HEK293 (cell line): ENCODE results near the gene GPR35.

ENCODE experiments used
- CTCF ChIA-PET: fragments of 350-600 bp; formaldehyde crosslinking; extraction: SDS; loops from one replicate; lab custom pipeline; 2021; ENCODE audit warnings: antibody characterized with exemption; lab: Yijun Ruan, JAX
- POLR2A ChIA-PET: fragments of 300-600 bp; formaldehyde crosslinking; extraction: SDS; loops from one replicate; lab custom pipeline; 2020; ENCODE audit warnings: antibody characterized with exemption, inconsistent platforms; lab: Yijun Ruan, JAX
- H3K27ac ChIP-seq: fragments of 200-500 bp; sonication (Bioruptor generic); 2 replicates; pipeline ENCODE4 v1.5.1; 2014; ENCODE audit warnings: low read depth, low read length, control low read depth, inconsistent platforms; ENCODE audit errors: extremely low read depth
- H3K36me3 ChIP-seq, 2 experiments: fragments of 200-500 bp in 1 of 2; sonication (Bioruptor generic) in 1 of 2; 1 replicate in 1 of 2; 2 replicates in 1 of 2; pipeline ENCODE4 v1.5.1; 2014 to 2017; ENCODE audit warnings: inconsistent platforms in 2 of 2, low read length in 2 of 2; ENCODE audit not compliant: control insufficient read depth in 2 of 2, insufficient read depth in 1 of 2
- H3K4me1 ChIP-seq: fragments of 200-500 bp; sonication (Bioruptor generic); 2 replicates; pipeline ENCODE4 v1.5.1; 2014; ENCODE audit warnings: mild to moderate bottlenecking, low read length, inconsistent platforms; ENCODE audit not compliant: control insufficient read depth, insufficient read depth
- H3K4me3 ChIP-seq: 2 replicates; pipeline ENCODE4 v1.5.1; 2011; ENCODE audit warnings: low read depth, mild to moderate bottlenecking, control low read depth, low read length, moderate library complexity
- H3K9me3 ChIP-seq: fragments of 200-500 bp; sonication (Bioruptor generic); 2 replicates; pipeline ENCODE4 v1.5.1; 2014; ENCODE audit warnings: low read depth, low read length, inconsistent platforms; ENCODE audit not compliant: control insufficient read depth, insufficient read depth
- AEBP2 ChIP-seq: fragments of 450-650 bp; formaldehyde crosslinking; IDR thresholded peaks from 2 replicates; pipeline ENCODE4 v1.5.1; 2016; ENCODE audit warnings: missing biosample characterization, missing genetic modification characterization, borderline replicate concordance
- EGR2 ChIP-seq: fragments of 450-650 bp; formaldehyde crosslinking; IDR thresholded peaks from 2 replicates; pipeline ENCODE4 v1.5.1; 2016; ENCODE audit warnings: low read depth, missing biosample characterization, missing genetic modification characterization
- GFI1B ChIP-seq: fragments of 450-650 bp; formaldehyde crosslinking; IDR thresholded peaks from 2 replicates; pipeline ENCODE4 v1.5.1; 2016; ENCODE audit warnings: missing biosample characterization, missing genetic modification characterization
- GLIS1 ChIP-seq: fragments of 450-650 bp; formaldehyde crosslinking; IDR thresholded peaks from 2 replicates; pipeline ENCODE4 v1.5.1; 2016; ENCODE audit warnings: missing biosample characterization, missing genetic modification characterization
- HOXD13 ChIP-seq: sonication (generic); formaldehyde crosslinking; IDR thresholded peaks from 2 replicates; pipeline ENCODE4 v1.8.0; 2022; ENCODE audit warnings: missing genetic modification reagents, borderline replicate concordance
- INSM2 ChIP-seq: fragments of 450-650 bp; formaldehyde crosslinking; IDR thresholded peaks from 2 replicates; pipeline ENCODE4 v1.5.1; 2016; ENCODE audit warnings: missing biosample characterization, missing genetic modification characterization
- KLF9 ChIP-seq: fragments of 450-650 bp; formaldehyde crosslinking; IDR thresholded peaks from 2 replicates; pipeline ENCODE4 v1.5.1; 2016; ENCODE audit warnings: missing biosample characterization, missing genetic modification characterization, low read depth
- MEIS1 ChIP-seq: sonication (generic); formaldehyde crosslinking; IDR thresholded peaks from 2 replicates; pipeline ENCODE4 v1.8.1; 2022; ENCODE audit warnings: missing genetic modification reagents, mild to moderate bottlenecking, borderline replicate concordance
- OSR2 ChIP-seq: fragments of 450-650 bp; formaldehyde crosslinking; IDR thresholded peaks from 2 replicates; pipeline ENCODE4 v1.5.1; 2016; ENCODE audit warnings: missing biosample characterization, missing genetic modification characterization
- SP2 ChIP-seq: fragments of 450-650 bp; formaldehyde crosslinking; IDR thresholded peaks from 2 replicates; pipeline ENCODE4 v1.5.1; 2016; ENCODE audit warnings: missing biosample characterization, missing genetic modification characterization
- TRIM28 ChIP-seq: IDR thresholded peaks from 2 replicates; pipeline ENCODE4 v1.6.1; 2011; ENCODE audit warnings: low read length, control low read depth, borderline replicate concordance
- ZBTB10 ChIP-seq: fragments of 450-650 bp; formaldehyde crosslinking; IDR thresholded peaks from 2 replicates; pipeline ENCODE4 v1.5.1; 2016; ENCODE audit warnings: missing biosample characterization, missing genetic modification characterization
- ZFHX2 ChIP-seq: fragments of 450-650 bp; formaldehyde crosslinking; conservative IDR thresholded peaks from 2 replicates; pipeline ENCODE4 v1.5.1; 2016; ENCODE audit warnings: missing biosample characterization, missing genetic modification characterization
- ZFP41 ChIP-seq: fragments of 450-650 bp; formaldehyde crosslinking; IDR thresholded peaks from 2 replicates; pipeline ENCODE4 v1.5.1; 2016; ENCODE audit warnings: missing biosample characterization, missing genetic modification characterization, borderline replicate concordance
- ZIC2 ChIP-seq: fragments of 450-650 bp; formaldehyde crosslinking; IDR thresholded peaks from 2 replicates; pipeline ENCODE4 v1.5.1; 2016; ENCODE audit warnings: missing biosample characterization, missing genetic modification characterization
- ZNF280D ChIP-seq: fragments of 450-650 bp; formaldehyde crosslinking; IDR thresholded peaks from 2 replicates; pipeline ENCODE4 v1.5.1; 2016; ENCODE audit warnings: missing biosample characterization, missing genetic modification characterization
- ZNF404 ChIP-seq: fragments of 450-650 bp; formaldehyde crosslinking; IDR thresholded peaks from 2 replicates; pipeline ENCODE4 v1.5.1; 2017; ENCODE audit warnings: missing biosample characterization, missing genetic modification characterization
- ZNF48 ChIP-seq: fragments of 450-650 bp; formaldehyde crosslinking; IDR thresholded peaks from 2 replicates; pipeline ENCODE4 v1.5.1; 2016; ENCODE audit warnings: missing biosample characterization, missing genetic modification characterization
- ZNF521 ChIP-seq: fragments of 450-650 bp; formaldehyde crosslinking; IDR thresholded peaks from 2 replicates; pipeline ENCODE4 v1.5.1; 2017; ENCODE audit warnings: missing biosample characterization, mild to moderate bottlenecking, missing genetic modification characterization
- ZSCAN23 ChIP-seq: fragments of 450-650 bp; formaldehyde crosslinking; IDR thresholded peaks from 2 replicates; pipeline ENCODE4 v1.5.1; 2016; ENCODE audit warnings: missing biosample characterization, missing genetic modification characterization
- TF ChIP-seq, protein P1 (sequence below): fragments of 450-650 bp; formaldehyde crosslinking; IDR thresholded peaks from 2 replicates; pipeline ENCODE4 v1.5.1; 2016; ENCODE audit warnings: missing biosample characterization, missing genetic modification characterization

The GPR35 gene

DNA sequence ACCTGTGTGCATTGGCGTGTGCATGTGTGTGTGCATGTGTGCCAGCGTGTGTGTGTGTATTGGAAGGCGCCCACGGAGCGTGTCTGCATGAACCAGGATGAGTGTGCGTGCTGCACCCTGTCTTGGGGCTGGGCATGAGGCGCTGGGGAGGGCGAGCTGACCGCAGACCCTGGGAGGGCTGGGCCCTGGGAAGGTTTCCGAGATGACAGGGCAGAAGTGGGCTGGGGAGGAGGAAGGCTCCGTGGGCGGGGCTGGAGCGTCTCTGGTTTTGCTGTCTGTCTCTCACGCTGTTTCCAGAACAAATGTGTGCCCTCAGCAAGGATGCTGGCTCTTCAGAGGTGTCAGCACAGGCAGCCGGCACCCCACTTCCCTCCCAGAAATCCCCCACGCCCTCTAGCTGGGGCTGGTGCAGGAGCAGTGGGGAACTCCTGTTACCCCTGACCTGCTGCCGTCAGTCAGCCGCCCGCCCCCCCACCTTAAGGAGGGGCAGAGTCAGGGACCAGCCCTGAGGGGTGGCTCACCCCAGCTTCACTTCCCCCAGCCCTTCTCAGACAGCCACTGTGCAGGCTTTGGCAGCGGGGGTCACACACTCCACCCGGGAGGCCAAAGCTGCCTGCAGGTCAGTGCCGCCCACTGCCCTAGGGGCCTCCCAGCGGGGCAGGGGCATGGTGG, at the start of gene GPR35:
TSS of gene GPR35 (plus strand) at position 531 of the 672 bp plus-strand sequence. CDS start 4,473 bp downstream, outside the sequence.
- ChIA-PET CTCF (interaction anchor here (0.6 kb wide), 2 partner anchors 16 to 563 kb away, joined by 4 read pairs; no protein-coding TSS in a partner anchor), POLR2A (no interaction called here)
- Histone ChIP-seq H3K9me3 (no peaks in the 10 kb centered on the region), H3K36me3 (no peaks in the 10 kb centered on the region), H3K27ac (no peak within 1 kb of the TSS), H3K4me3 (no peak within 1 kb of the TSS), H3K4me1 (no peaks in the 10 kb centered on the region)
- TF ChIP-seq TRIM28, result no peak
- TF ChIP-seq, protein P1, sequence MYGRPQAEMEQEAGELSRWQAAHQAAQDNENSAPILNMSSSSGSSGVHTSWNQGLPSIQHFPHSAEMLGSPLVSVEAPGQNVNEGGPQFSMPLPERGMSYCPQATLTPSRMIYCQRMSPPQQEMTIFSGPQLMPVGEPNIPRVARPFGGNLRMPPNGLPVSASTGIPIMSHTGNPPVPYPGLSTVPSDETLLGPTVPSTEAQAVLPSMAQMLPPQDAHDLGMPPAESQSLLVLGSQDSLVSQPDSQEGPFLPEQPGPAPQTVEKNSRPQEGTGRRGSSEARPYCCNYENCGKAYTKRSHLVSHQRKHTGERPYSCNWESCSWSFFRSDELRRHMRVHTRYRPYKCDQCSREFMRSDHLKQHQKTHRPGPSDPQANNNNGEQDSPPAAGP (tag by site-specific recombination), result no peak
- no peak for TF ChIP-seq ZNF404 (tag by site-specific recombination)
- no peak for TF ChIP-seq OSR2 (tag by site-specific recombination)
- 0 out of 2 replicates have a peak, but pooled peaks have one; percentile 17 for TF ChIP-seq ZFHX2 (tag by site-specific recombination)
- no peak for TF ChIP-seq KLF9 (tag by site-specific recombination)
- no peak for TF ChIP-seq GFI1B (tag by site-specific recombination)
- TF ChIP-seq INSM2, result no peak
- no peak for TF ChIP-seq ZNF48 (tag by site-specific recombination)
- TF ChIP-seq ZFP41, result no peak
- no peak for TF ChIP-seq AEBP2
- 0 out of 2 replicates have a peak, but pooled peaks have one; percentile 24 for TF ChIP-seq ZBTB10 (tag by site-specific recombination)
- TF ChIP-seq ZIC2 (tag by site-specific recombination), result no peak
- no peak for TF ChIP-seq ZNF521
- peak; percentile 5; the same call in 1 of the 2 replicates for TF ChIP-seq SP2
- no peak for TF ChIP-seq HOXD13 (CRISPR knock-in tag)
- no peak for TF ChIP-seq ZSCAN23 (tag by site-specific recombination)
- 0 out of 2 replicates have a peak, but pooled peaks have one; percentile 33 for TF ChIP-seq EGR2 (tag by site-specific recombination)
- peak; percentile 20; the same call in 1 of the 2 replicates for TF ChIP-seq GLIS1 (tag by site-specific recombination)
- no peak for TF ChIP-seq ZNF280D (tag by site-specific recombination)
- TF ChIP-seq MEIS1 (CRISPR knock-in tag), result no peak
